ENCODE data around the gene CCR1. TPM values are rescaled to one million over a fixed set of nuclear protein-coding genes. Genes with fewer than 3 reads are reported as not detected.

The CCR1 gene
- polyA plus RNA-seq, 1 experiment, result not detected

GRCh38 chr3:46154311-46154710 lies 53.8 kb downstream of the CCR1 start:
- Histone ChIP-seq H3K36me3 (ENCODE audit: control insufficient read depth, insufficient read depth, low read length) (no peaks in the 10 kb centered on the region), H3K27me3 (ENCODE audit: control insufficient read depth, insufficient read depth, low read length) (no peaks in the 10 kb centered on the region), H3K4me3 (ENCODE audit: low read depth, low read length) (no peak overlapping the region)
- no peak for TF ChIP-seq CTCF (IDR thresholded peaks at IDR 0.05; ENCODE audit: insufficient read depth, low read depth, low read length)
- POLR2A ChIA-PET, result no interaction called here
- CTCF ChIA-PET, result interaction anchor here (1.1 to 1.2 kb wide), 2 partner anchors 9 to 12 kb away, joined by 3 read pairs; no protein-coding TSS in a partner anchor
- DNase-seq (ENCODE audit: low read depth), result no peak

Other genes starting within 250 kb of the CCR1 start
- gene FYCO1, start 212.5 kb downstream of the CCR1 start, polyA plus RNA-seq (2011; rRNA removed), result 13.0 and 14.2 TPM in 2 replicates
- not detected in 2 replicates for gene XCR1, start 180.8 kb downstream of the CCR1 start, polyA plus RNA-seq (2011; rRNA removed)
- gene CCR3, start 34.1 kb upstream of the CCR1 start, polyA plus RNA-seq (2011; rRNA removed), result not detected in 2 replicates
- not detected in 2 replicates for gene CCR2, start 145.8 kb upstream of the CCR1 start, polyA plus RNA-seq (2011; rRNA removed)
- gene CCR5, start 162.6 kb upstream of the CCR1 start, polyA plus RNA-seq (2011; rRNA removed), result not detected in 2 replicates
- gene CCRL2, start 198.9 kb upstream of the CCR1 start, polyA plus RNA-seq (2011; rRNA removed), result not detected in 2 replicates

Data from BJ (cell line).